K562 treated with DMSO at 1 percent for 4 hours (cell line): ENCODE results near the gene OR4M2. TPM values are rescaled to one million over a fixed set of nuclear protein-coding genes. Genes with fewer than 3 reads are reported as not detected.

ENCODE experiments used
- total RNA-seq: library from RNA; unstranded; fragments of 300-600 nt; gene quantifications from 2 replicates; pipeline ENCODE4 v1.2.3, GENCODE V29; 2022; ENCODE audit not compliant: insufficient read depth

OR4M2 gene
- not detected in 2 replicates for total RNA-seq

GRCh38 chr15:22080227-22080626, at the start of gene OR4M2:
OR4M2 (plus strand) TSS chr15:22080527; CDS start chr15:22080625, 98 bp downstream.

Other genes starting within 250 kb of the OR4M2 start
- gene POTEB, start 202.8 kb upstream of the OR4M2 start, total RNA-seq = not detected in 2 replicates